K562 (cell line): ENCODE results near the gene THADA.

Source experiments
- BRCA1 ChIP-seq, 2 experiments: fragments of 450-650 bp in 1 of 2; sonication (generic) in 1 of 2; formaldehyde crosslinking in 1 of 2; IDR thresholded peaks; 2 replicates each; pipeline versions ENCODE4 v1.5.0 to v1.6.1; 2017 to 2020; ENCODE audit warnings: mild to moderate bottlenecking in 1 of 2, missing genetic modification reagents in 1 of 2
- POLR2A ChIP-seq: fragments of 450-650 bp; conservative IDR thresholded peaks from 2 replicates; pipeline ENCODE4 v1.6.1; 2016
- POLR2AphosphoS5 ChIP-seq: IDR thresholded peaks from 2 replicates; pipeline ENCODE4 v1.6.1; 2011; ENCODE audit warnings: mild to moderate bottlenecking, low read depth, low read length, moderate library complexity; ENCODE audit not compliant: control insufficient read depth, insufficient read depth
- TAF1 ChIP-seq: IDR thresholded peaks from 2 replicates; pipeline ENCODE4 v1.6.1; 2011; ENCODE audit warnings: mild to moderate bottlenecking, low read length, moderate library complexity; ENCODE audit not compliant: insufficient read depth, control insufficient read depth, severe bottlenecking; ENCODE audit errors: extremely low read depth
- TCF3 ChIP-seq: sonication (generic); formaldehyde crosslinking; IDR thresholded peaks from 2 replicates; pipeline ENCODE4 v1.4.0; 2020; ENCODE audit warnings: mild to moderate bottlenecking, missing genetic modification reagents
- ZNF232 ChIP-seq: sonication (generic); formaldehyde crosslinking; IDR thresholded peaks from 2 replicates; pipeline ENCODE4 v1.8.0; 2022; ENCODE audit warnings: mild to moderate bottlenecking, missing genetic modification reagents
- ZNF644 ChIP-seq: fragments of 200-800 bp; sonication (Bioruptor generic); IDR thresholded peaks from 2 replicates; pipeline ENCODE4 v1.6.1; 2016; ENCODE audit warnings: low read depth, missing genetic modification characterization, missing compliant biosample characterization
- TF ChIP-seq, protein P1 (sequence below), 3 experiments: IDR thresholded peaks in 2 of 3; conservative IDR thresholded peaks in 1 of 3; 2 replicates each; pipeline ENCODE4 v1.5.1; 2011 to 2012; ENCODE audit warnings: low read length in 3 of 3, mild to moderate bottlenecking in 3 of 3, control low read depth in 2 of 3, improper control_type of control experiment in 1 of 3, inconsistent platforms in 1 of 3, low read depth in 1 of 3, mixed read lengths in 1 of 3, moderate library complexity in 1 of 3; ENCODE audit not compliant: insufficient read depth in 2 of 3

DNA sequence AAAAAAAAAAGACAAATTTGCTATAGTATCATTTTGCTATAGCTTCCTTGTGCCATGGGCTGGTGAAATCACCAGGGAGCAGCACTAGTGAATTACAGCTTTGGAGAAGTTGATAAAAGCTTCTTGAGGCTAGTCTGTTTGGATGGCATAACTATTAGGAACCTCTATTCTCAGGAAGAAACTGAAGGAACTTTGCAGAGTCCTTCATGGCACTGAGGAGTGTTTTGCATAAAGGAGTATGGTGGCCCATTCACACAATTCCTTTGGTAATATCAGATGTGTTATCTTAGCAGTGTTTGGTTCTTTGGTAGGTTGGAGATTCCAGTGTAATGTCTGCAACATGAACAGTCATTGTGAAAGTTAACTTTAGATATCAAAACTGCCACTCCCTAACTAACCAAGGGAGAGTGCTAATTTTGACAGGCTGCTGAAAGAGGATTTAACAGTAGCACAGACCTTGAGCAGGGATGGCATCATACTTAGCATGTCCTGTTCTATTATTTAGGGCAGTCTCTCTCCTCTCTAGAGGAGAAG, 292.8 kb downstream of the THADA start:
- TF ChIP-seq POLR2A (no peak), ZNF232 (no peak), BRCA1 (IDR thresholded peaks at IDR 0.05) (no peak), BRCA1 (CRISPR knock-in tag; IDR thresholded peaks at IDR 0.05) (no peak), POLR2AphosphoS5 (no peak), TAF1 (no peak), ZNF644 (tag) (no peak), TCF3 (CRISPR knock-in tag) (no peak)
- TF ChIP-seq, protein P1, sequence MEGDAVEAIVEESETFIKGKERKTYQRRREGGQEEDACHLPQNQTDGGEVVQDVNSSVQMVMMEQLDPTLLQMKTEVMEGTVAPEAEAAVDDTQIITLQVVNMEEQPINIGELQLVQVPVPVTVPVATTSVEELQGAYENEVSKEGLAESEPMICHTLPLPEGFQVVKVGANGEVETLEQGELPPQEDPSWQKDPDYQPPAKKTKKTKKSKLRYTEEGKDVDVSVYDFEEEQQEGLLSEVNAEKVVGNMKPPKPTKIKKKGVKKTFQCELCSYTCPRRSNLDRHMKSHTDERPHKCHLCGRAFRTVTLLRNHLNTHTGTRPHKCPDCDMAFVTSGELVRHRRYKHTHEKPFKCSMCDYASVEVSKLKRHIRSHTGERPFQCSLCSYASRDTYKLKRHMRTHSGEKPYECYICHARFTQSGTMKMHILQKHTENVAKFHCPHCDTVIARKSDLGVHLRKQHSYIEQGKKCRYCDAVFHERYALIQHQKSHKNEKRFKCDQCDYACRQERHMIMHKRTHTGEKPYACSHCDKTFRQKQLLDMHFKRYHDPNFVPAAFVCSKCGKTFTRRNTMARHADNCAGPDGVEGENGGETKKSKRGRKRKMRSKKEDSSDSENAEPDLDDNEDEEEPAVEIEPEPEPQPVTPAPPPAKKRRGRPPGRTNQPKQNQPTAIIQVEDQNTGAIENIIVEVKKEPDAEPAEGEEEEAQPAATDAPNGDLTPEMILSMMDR (IDR thresholded peaks at IDR 0.05 in 2 of 3, conservative IDR thresholded peaks at IDR 0.05 in 1 of 3; ENCODE audit: insufficient read depth in 2 of 3, low read depth in 1 of 3, low read length in 3 of 3): no peak
